GM21381 (cell line): ENCODE results near the gene DLGAP1.

ENCODE experiments used
- ATAC-seq: cut with Tn5 transposase; IDR thresholded peaks from one replicate; pipeline ENCODE4 v1.9.1; 2021; ENCODE audit warnings: mild to moderate bottlenecking, moderate library complexity; ENCODE audit not compliant: unreplicated experiment

Gene DLGAP1

DNA sequence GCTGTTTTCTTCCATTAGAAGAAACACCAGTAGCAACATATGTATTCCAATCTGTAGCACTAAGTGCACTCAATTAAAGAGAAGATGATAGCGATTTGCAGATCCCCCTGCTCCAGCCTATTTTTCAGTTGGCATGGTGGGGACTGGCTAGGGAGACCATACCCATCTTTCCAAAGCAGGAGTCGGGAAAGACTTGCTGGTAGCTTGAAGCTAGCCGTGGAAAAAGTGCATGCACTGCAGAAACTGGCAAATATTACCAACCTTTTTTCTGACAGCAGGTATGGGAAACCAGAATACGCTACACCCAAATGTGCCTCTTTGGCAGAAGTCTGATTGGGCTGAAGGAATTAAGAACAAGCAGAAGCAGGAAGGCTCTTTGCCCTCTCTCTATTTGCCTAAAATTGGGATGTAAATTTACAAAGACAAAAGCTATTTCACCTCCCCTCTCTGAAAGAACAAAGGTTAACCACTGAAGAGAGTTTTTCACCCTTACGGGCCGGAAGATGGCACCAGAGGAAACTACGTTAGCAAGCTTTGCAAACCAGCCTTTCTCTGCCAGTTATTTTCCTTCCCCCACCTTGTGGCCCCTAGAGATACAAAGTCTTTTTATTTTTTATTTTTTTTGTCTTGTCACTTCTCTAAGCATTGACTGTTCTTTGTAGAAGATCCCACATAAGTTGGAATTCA is 273.1 kb downstream of the DLGAP1 start:
- no peak for ATAC-seq

DNA sequence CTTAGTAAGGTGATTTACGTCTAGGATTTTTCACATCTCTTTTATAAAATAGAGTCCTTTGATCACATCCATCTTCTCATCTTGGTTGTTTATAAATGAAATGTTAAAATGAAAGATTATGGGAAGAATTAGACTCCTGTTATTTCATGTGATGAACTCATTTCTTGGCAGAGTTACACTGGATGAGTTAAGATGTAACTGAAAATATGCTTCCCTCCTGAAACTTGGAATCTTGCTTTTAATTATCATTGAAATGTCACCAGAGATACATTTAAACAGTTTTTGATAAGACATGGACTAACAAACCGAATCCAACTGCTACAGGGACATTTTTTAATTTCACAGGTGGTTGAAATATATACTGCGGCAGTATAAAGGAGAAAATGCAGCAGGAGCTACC is 274.0 kb downstream of the DLGAP1 start:
- no peak for ATAC-seq

DNA sequence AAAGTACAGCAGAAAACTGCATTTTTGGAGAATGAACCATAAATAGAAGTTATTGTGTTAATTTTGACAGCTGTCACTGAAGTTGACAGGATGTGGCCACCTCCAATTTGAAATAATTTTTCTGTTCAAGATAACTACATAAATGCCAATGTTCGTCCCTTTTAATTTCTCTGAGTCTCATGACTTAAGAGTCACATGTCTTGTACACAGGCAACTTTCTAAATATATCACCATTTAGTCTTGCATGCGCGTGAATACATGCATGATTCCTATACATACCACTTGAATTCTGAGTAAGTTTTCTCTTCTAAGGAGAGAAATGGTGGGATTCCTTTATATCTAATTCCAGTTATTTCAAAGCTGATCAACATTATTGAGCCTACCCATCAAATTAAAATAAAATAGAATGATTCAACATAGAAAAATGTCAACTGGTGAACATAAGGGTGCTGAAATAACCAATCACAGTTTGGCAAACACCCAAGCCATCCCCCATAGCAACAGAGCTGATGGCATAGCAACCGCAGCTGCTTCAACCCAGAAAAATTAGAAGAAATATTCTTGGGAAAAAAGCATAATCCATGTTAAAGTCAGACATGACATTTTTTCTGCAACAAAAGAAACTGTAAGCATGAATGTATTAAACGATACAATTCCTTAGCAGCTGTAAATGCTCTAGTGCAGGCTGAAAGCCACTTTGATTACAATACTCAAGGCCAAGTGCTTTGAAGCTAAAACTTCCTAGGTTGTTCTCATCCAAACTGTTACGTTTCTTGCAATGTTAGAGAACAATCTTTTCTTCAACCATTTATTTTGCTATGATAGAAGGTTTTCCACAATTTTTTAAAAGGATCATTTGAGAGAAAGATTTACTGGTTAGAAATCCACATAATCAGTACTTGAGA is 282.7 kb downstream of the DLGAP1 start:
- no peak for ATAC-seq

DNA sequence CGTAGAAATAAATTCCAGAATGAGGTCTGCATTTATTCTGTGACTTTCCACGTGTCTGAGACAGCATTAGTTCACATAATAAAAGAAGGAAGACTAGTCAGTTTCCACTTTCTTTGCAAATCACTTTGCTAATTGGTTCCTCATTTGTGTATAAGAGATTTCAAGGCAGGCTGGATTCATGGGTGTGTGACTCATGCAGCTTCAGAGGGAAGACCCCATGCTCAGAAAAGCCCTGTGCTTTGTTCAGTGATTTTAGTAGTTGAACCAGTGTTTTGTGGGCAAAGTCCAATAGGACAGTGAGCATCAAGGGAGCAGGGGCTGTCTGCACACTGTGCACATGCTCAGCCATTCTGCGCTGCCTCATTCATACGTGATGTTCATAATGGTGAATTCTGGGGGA is 297.8 kb downstream of the DLGAP1 start:
- ATAC-seq, result no peak

DNA sequence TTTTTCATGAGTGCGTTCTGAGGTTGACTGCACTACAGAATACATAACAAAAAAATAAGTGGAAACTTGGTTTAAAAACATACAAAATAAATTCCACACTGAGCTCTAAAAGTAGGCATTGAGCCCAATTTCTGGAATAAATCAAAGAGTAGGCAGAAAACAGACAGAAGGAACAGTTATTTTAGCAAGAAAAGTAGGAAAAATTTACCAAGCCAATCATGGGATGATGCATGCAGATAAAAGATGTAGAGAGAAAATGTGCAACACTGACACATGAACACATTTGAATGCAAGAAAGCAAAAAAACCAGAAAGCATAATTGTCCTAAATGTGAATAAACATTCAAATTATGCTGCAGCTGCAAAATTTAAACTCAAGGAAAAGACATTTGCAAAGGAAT is 308.3 kb downstream of the DLGAP1 start:
- ATAC-seq, result no peak

DNA sequence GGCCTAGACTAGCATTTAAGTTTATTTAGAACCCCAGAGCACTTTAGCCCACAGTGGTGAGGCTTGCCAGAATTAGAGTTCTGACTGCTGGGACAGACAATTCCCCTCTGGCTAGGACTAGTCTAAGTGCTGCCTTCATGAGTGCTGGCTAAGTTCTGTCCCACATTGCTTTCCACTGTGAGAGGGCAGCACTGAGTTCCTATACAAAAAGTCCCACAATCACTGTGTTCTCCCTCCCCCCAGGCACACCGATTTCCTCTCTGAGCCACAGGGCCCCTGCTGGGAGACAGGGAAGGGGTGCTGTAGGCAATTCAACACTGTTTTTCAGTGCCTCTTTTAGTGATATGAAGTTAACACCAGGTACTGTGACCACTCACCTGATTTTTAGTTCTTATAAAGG is 310.9 kb downstream of the DLGAP1 start:
- ATAC-seq, result no peak

DNA sequence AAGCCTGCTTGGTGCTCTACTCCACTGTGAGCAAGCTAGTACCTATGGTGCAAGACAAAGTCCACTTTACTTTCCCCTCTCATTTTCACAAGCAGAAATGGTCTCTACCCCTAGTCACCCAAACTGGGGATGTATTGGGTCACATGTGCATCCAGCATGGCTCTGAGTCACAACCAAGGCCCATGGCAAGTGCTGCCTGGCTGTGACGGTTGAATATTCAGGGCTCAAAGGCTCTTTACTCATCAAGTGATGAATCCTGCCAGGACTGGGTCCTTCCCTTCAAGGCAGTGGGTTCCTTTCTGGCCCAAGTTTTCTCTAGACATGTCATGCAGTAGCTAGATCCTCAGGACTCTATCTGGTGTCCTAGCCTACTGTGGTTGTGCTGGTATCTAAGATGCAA is 311.5 kb downstream of the DLGAP1 start:
- ATAC-seq, result no peak

DNA sequence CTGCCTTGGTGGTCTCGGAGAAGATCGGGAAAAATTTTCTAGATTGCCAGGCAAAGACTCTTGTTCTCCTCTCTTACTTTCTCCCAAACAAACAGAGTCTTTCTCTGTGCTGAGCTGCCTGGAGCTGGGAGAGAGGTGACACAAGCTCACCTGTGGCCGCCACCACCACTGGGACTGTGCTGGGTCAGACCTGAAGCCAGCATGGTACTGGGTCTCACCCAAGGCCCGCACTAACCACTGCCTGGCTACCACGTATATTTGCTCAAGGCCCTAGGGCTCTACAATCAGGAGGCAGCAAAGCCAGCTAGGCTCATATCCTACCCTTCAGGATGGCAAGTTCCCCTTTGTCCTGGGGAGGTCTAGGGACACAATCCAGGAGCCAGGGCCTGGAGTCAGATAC is 312.2 kb downstream of the DLGAP1 start:
- ATAC-seq, result no peak

DNA sequence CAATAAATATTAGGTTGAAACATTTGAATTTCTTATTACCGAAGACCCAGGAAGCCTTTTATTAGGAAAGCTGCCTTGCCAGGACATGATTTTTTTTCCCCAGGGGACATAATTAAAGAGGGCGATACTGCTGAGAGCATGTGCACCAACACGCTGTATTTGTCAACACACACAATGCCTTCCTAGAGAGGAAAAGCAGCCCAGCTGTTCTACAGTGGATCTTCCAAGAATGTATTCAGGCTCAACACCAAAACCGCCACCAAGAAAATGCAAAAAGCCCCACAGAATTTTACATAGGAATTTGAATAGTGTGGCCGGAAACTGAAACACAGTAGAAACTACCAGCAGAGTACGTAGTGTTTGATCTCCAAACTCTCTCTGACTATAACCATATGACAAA is 320.4 kb downstream of the DLGAP1 start:
- ATAC-seq, result no peak

DNA sequence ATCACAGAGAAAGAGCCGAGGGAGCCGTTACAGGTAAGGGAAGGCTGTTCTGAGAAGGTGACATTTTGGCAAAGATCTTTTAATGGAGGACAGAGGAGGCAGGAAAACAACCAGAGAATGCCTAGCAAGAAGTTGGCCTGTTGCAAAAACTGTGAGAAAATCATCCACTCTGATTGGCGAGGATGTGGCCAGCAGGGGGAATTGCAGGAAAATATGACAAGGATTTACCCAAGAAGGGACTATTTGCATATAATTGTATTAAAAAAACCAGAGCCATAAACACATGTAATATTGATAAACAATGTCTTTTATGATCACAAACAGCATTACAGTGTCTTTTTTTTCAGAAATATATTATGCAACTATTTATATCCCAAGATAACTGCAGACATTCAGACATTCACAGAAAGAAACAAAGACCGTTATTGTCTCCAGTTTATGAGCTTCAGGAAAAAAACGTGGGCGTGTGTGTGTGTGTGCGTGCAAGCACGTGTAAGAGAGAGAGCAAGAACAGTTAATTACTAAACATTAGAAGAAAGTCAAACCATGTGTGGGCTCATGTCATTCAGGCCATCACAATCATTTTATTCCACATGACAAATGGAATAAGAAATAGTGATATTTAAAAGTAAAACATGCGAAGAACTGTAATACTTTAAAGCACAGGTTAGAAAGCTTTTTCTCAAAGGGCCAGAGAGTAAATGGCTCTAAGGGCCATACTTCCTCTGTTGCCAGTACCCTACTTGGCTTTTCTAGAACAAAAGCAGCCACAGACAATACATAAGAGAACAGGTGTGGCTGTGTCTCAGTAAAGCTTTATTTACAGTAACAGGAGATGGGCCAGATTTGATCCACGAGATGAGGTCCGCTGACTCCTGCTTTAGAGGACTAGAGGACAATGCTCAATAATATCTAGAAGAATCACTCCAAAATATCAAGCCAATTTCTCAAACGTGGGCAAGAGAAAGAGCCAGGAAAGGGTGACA is 324.1 kb downstream of the DLGAP1 start:
- no peak for ATAC-seq

DNA sequence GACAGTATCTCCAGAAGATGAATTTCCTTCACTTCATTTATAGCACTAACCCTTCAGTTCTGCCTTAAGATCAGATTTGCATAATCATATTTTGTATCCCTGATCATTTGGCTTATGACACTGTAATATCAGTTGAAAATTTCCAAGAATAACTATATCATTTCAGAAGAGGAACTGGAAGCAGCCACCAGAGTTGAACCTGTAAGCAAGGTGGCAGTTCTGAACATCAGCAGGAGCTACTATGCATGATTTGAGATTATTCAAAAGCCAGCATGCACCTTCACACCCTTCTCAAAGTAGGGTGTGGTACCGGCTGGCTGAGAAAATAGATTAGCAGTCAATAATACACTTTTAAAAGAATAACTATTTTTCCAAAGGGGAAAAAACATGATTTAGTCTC is 328.2 kb downstream of the DLGAP1 start:
- no peak for ATAC-seq

DNA sequence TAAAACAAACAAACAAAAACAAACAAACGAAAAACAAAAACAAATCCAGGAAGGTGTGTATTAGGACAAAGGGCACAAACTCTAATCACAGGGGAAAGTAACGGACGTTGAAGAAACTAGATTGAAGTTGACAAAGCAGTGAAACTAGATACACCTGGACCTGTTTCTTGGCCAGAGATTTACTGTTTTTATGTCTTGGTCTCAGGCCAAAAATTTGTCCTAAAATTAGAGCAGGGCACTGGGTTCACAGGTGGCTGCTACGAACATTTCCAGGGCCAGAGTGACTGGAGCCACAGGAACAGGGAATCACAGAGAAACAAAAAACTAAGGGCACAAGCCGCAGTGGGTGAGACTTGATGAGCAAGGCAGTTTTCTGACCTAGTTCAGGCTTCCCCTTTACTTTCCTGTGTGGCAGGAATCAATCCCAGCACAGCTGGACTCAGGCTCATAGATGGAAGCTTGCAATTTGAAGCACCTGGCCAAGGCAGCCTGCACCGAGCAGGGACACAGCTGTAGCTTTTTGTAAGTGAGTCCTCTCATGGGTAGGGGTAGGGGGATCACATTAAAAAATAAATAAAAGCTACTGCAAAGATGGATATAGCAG is 329.4 kb downstream of the DLGAP1 start:
- no peak for ATAC-seq

DNA sequence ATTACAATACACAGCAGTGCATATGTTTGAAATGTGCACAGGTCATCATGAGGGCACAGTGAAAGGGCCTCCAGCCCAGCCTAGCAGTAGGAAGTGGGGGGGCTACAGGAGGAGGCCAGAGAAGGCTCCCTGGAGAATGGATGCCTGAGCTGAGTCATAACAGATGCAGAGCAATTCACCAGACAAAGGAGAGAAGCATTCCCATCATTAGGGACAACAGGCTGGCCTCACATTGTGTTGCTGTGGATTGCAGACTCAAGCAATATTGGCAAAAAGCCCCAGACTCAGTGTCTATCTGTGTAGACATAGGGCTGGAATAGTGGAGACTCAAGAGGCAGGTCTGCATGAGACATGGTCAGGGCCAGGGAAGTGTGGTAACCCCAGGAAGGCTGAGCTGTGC is 329.9 kb downstream of the DLGAP1 start:
- no peak for ATAC-seq

DNA sequence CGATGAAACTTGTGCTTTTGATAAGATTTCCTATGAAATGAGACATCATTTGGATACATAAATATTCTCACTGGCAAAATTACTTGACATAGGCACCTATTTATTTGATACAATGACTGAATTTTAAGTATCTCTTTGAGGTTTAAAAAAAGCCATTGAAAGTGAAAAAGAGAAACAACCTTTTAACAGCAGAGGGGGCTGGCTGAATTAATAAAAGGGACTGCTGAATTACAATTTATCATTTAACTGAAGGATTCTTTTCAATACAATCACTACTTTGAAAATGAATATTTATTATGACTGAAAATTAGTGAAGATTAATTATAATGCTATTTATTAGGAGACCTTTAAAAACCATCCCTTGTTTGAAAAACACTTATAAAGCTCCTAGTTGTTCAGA is 335.3 kb downstream of the DLGAP1 start:
- no peak for ATAC-seq

DNA sequence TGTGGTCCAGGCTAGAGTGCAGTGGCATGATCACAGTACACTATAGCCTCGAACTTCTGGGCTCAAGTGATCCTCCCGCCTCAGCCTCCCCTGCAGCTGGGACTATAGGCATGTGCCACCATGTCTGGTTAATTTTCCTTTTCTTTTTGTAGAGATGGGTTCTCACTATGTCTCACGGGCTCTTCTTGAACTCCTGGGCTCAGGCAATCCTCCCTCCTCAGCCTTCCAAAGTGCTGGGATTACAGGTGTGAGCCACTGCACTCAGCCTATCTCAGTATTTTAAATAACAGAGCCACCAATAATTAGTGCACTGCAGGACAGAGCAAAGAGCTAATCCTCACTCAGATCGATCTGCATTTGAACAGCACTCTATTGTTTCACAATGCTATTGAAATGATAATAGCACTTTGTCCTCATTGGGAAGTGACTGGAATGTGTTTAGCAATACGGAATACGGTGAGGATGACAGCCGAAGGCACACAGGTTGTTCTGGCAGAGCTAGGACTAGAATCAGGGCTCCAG is 335.9 kb downstream of the DLGAP1 start:
- ATAC-seq, result no peak

DNA sequence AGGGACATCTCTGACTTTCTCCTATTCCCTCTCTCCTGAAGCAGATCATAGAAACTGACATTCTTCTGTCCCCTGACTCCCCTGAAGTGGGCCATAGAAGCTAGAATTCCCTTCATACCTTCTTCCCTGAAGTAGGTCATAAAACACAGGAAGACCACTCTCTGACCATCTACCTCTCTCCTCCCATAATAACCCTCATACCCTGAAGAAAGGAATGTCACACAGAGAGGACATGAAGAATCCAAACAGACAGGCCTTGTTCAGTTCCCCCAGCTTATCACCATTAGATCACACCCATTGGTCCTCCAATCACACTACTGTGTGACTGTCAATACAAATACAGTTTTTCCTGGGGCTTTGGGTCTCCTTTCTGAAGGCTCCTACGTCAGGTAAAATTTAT is 347.1 kb downstream of the DLGAP1 start:
- no peak for ATAC-seq

DNA sequence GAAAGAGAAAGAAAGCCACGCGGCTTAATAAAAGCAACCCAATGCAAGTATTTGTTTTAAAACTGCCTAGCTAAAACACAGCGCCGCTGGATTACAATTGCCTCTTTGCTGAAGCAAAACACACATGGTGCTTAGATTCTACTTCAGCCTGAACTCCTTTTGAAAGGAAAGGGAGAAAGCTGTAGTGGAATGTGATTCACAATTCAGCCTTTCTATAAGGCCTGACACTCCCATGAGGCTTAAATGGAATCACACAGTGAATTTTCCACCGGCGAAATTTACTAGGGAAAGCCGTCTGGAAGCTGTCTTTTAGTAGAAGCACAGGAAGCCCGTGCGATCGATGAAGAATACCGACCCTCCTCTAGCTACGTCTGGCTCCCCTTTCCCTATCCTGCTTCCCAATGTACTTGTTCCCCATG is 348.0 kb downstream of the DLGAP1 start:
- no peak for ATAC-seq

DNA sequence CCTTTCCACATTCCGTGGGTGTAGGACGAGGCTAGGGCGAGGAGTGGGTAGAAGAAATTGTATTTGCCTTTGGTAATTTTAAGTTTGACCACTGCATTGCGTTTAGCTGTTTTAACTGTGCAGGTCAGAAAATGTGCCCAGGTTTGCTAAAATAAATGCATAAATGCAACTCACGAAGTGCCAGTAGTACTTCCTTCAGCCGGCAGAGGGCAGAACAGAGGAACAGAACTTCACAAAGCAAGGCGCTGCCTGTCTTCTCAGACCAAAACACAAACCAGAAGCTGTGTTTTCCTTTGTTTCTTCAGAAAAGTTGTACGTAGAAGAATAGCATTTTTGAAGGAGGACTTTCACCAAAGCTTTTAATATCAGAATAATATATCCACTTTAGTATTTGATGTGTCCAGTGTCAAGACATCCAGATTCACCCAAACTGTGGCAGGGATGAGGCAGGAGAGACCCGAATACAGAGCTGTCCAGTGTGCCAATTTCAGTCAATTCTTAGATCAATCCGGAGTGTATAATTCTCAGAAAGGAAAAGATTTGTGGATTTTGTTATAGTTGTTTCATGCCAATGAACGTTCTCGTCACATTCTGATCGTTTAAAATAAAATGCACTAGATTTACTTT is 348.6 kb downstream of the DLGAP1 start:
- peak; percentile 57 for ATAC-seq

DNA sequence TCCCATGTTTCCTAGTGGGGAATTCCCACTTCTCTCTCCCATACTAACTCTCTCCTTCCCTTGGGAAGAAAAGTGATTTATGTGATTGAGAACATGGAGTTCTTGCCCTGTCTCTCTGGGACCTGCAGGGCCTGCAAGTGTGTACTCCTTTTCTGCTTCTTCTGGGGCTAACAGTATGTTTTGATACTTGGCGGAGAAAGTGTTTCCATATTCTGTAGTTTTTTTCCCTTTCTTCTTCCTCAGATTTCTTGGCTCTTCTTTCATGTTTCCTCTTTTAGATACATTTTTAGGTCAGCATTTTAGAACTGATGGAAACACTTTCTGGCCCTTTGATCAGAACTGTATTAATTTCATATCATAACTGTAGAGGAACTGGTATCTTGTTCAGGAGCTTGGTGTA is 352.2 kb downstream of the DLGAP1 start:
- no peak for ATAC-seq

DNA sequence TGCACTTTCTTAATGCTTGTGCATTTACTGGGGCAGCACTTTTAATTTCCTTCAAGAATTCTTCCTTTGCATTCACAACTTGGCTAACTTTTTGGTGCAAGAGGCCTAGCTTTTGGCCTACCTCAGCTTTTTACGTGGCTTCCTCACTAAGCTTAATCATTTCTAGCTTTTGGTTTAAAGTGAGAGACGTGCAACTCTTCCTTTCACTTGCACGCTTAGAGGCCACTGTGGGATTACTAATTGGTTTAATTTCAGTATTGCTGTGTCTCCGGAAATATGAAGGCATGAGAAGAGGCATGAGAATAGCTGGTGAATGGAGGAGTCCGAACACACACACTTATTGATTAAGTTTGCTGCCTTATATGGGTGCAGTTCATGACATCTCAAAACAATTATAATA is 354.1 kb downstream of the DLGAP1 start:
- no peak for ATAC-seq
